A673 (cell line): ENCODE results near the gene FBXL22.

Experiments
- EZH2 ChIP-seq: fragments of 200-600 bp; sonication (generic); IDR thresholded peaks from 2 replicates; pipeline ENCODE4 v1.6.1; 2017; ENCODE audit warnings: borderline replicate concordance, low read depth, mild to moderate bottlenecking, mixed read lengths, antibody characterized with exemption, low read length; ENCODE audit not compliant: poor library complexity, severe bottlenecking
- TF ChIP-seq, protein P1 (sequence below): fragments of 300-800, 200-600 bp; sonication (generic); conservative IDR thresholded peaks from 2 replicates; pipeline ENCODE4 v1.5.1; 2017; ENCODE audit warnings: low read depth, mild to moderate bottlenecking, antibody characterized with exemption, low read length, moderate library complexity, mixed read lengths

DNA sequence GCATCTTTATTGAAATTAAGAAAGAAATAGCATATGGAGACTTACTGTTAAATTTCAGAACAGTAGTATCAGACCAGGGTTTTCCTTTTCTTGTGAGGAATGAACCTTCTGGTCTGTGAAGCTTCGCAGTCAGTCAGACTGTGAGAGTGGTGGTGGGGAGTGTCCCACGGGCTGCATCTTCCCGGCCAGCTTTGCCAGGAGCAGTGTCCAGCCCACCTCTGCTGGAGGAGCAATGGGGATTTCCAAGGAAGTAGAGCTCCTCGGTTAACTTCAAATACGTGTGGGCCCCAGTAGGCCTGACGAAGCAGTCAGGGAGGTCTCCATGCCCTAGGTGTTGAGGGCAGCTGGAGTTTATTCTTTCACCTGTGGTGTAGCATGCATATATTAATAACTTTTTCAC is 40.9 kb upstream of the FBXL22 start:
- TF ChIP-seq, protein P1, sequence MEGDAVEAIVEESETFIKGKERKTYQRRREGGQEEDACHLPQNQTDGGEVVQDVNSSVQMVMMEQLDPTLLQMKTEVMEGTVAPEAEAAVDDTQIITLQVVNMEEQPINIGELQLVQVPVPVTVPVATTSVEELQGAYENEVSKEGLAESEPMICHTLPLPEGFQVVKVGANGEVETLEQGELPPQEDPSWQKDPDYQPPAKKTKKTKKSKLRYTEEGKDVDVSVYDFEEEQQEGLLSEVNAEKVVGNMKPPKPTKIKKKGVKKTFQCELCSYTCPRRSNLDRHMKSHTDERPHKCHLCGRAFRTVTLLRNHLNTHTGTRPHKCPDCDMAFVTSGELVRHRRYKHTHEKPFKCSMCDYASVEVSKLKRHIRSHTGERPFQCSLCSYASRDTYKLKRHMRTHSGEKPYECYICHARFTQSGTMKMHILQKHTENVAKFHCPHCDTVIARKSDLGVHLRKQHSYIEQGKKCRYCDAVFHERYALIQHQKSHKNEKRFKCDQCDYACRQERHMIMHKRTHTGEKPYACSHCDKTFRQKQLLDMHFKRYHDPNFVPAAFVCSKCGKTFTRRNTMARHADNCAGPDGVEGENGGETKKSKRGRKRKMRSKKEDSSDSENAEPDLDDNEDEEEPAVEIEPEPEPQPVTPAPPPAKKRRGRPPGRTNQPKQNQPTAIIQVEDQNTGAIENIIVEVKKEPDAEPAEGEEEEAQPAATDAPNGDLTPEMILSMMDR, result no peak
- no peak for TF ChIP-seq EZH2
